HUDEP-2 (cell line): ENCODE measurements around the gene SDK2.

Experiments used
- DNase-seq, 76 experiments: peaks; one replicate each; lab custom pipeline; 2025; ENCODE audit not compliant: unreplicated experiment in 76 of 76; lab: John Stamatoyannopoulos, UW

The SDK2 gene

DNA sequence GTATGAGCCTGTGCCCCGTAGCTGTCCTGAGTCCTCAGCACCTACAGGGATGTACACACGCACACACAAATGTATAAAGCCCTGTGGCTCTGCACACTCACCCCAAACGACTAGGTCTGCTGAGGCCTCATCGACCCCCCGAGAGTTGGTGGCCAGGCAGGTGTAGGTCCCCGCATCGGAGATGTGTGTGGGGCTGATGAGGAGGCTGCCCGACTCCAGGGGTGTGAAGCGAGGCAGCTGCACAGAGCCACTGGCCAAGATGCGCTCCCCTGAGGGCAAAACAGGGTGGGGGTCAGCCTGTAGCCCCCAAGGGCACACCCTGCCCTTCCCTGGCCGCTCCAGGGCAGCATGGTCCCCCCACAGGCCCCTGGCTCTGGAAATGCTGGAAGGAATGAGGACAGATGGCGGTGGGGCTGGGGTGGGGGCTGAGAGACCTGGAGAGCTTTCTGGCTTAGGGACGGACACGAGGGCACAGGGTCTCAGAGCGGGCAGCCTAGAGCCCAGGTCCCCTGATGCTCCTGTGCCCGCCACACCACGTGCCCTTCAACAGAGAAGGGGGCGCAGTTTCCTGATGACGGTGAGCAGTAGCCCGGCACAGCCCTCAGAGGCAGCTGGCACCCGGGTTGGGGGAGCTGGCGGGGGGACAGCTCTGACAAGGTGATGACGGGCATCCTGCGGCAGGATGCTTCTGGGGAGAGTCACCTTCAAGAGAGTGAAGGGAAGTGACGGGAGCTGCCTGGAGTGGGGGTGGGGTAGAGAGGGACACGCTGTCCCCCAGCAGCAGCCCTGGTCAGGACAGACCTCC, 212.6 kb downstream of the SDK2 start:
- no peak for DNase-seq

DNA sequence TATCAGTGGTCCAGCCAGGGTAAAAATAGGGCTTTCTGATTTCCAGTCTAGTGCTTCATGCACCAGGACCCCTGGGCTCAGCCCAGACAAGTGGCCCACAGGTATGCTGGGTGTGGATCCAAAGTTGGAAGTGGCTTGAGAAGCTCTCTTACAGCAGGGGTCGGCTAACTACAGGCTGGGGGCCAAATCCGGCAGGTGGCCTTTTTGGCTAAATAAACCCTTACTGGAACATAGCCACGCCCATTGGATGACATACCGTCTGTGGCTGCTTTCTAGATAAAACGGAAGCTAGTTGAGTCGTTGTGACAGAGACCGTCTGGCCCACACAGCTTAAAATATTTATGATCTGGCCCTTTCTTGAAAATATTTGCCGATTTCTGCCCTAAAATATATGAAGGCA, 213.4 kb downstream of the SDK2 start:
- DNase-seq, result peak in 30 of 76 experiments; percentile 2 to 39 (median 15)

DNA sequence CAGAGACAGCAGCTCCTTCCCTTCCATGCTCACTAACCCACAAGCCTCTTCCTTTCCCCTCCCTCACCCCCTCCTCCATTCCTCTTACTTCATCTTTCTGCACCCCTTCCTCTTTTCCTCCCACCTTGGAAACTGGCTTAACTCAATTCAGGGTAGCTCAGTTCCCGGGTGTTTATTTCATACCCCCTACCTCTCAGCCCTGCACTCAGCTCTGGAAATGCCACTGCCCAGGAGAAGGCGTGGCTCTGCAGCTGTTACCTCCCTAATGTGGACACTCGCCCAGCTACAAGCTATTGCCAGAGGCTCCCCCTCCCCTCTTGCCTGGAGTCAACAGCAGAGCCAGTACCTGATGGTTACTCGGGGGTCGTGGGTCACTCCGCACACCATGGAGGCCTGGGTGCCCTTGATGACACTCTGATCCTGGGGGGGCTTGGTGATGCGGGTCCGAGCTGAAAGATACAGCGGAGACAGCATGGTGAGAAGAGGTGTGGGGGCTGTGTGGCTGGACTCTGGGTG, 214.0 kb downstream of the SDK2 start:
- no peak for DNase-seq

DNA sequence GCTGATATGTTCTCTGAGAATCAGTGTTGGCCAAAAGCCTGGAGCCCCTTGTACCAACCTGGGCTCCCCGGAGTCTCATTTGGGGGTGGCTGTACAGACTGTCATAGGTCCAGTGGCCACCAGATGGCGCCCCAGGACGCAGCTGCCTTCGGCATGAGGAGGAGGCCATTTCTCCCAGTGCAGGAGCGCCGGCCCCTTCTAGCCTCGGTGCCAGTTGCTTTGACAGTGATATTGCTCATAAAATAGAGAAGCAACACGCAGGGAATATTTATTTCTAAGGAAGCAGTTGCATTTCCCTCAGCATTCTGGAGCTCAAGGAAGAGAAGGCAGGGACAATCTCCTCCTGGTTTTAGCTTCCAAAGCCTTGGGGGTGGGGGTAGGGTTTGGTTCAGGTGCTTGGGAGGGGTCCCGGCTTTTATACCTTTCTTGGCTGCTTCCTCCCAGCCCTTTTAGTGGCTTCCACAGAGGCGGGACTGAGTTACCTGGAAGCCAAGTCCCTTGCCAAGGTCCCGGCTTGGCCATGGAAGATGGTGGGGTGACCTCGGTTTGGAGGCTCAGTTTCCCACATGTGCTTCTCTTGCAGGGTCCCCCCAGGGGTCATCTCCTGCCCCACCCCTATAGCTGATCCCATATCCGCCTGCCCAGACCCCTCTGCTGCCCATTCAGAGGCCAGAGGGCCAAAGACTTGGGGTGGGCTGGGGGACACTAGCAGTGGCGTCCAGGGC, 214.6 kb downstream of the SDK2 start:
- peak in 68 of 76 experiments; percentile 10 to 89 (median 65) for DNase-seq

DNA sequence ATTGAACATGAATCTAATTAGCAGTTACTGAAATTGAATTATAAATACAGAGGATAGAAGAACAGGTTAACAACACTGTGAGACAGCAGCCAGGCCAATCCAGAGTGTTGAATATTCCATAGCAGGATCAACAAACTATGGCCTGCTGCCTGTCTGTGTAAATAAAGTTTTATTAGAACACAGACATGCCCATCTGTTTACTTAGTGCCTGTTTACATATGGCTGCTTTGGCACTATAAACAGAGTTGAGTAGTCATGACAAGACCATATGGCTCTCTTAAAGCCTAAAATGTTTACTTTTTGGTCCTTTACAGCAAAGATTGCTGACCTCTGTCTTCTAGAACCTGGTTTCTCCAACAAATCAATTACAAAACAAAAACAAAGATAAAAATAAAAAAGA, 217.0 kb downstream of the SDK2 start:
- no peak for DNase-seq

DNA sequence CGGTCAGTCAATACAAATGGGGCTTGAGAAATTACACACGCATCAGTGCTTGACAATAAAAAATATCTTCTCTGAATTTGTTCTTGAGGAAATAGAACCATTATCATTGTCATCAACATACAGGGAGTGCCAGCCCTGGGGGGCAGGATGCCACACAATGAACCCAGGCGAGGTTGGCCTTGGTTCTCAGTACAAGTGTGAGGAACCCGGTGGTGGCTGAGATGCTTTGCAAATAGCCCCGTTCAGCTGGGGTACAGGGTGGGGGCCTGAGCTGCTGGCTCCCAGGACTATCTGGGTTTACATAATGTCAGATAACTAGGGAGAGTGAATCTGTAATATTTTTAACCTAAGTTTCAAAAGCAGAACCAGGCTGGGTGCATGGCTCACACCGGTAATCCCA, 219.7 kb downstream of the SDK2 start:
- no peak for DNase-seq

DNA sequence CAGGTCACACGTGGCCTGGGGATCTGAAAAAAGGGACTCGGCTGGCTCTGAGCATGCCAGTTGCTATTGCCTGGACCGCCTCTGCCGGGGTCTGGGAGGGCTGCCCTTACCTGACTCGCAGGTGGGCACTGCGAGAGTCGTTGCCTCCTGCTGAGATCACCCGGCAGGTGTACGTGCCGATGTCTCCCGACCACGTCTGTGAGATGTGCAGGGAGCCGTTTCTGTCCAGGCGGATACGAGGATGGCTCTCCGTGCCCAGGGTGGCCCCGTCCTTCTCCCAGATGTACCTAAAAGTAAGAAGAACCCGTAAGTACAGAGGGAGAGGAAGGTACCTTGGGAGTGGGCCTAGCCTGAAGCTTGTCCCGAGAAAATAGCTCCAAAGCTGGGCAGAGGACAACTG, 220.4 kb downstream of the SDK2 start:
- no peak for DNase-seq

DNA sequence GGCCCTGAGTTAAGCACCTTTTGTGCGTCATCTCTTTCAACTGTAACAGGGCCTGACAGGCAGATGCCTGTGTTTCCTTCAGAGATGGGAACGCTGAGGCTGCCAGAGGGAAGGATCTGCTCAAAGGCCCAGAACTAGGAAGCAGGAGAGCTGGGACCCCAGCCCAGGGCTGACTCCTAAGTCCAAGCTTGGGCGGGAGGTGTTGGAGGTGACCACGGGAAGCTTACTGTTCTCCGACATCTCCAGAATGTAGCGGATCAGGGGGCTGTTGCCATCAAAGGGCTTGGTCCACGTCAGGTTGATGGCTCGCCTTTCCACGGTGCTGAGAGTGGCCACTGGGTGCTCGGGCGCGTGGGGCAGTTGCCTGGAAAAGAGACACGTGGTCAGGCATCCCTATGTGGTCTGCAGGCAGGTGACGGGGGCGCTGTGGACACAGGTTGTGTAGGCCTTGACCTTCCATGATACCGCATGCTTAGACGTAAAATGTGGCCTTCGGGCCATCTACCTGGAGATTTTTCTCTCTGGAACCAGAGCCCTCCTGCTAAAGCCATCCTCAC, 221.0 kb downstream of the SDK2 start:
- no peak for DNase-seq

DNA sequence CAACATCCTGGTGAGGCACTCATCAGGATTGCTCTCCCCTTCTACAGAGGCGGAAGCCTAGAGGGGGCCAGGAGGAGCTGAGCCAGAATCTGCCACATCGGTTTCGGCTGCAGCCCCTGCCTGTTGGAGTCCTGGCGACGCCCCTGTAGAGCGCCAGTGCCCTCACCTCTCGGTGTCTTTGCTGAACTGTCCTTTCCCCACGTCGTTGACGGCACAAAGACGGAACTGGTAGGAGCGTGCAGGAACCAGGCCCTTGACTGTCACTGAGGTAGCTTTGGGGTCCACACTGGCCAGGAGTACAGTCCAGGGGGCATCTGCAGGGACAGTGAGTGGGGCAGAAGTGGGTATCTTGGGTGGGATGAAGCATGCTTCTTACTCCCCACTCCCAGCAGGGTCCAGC, 222.1 kb downstream of the SDK2 start:
- DNase-seq, result no peak

DNA sequence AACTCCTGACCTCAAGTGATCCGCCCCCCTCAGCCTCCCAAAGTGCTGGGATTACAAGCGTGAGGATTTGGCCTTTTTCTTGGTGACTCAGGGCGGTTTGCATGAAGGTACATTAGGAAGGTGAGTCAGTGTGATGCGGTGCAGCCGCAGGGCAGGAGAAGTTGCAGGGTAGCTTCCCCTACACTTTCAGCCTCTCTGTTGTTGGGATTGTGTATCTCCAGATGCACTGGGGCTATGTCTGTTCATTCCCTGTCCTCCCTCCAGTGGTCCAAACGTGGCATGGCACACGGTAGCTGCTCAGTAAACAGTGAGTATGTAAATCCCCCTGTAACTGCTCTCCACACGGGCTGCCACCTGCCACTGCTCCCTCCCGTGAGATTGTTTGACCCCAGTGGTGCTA, 223.3 kb downstream of the SDK2 start:
- peak in 2 of 76 experiments; percentile 0 to 16 for DNase-seq

DNA sequence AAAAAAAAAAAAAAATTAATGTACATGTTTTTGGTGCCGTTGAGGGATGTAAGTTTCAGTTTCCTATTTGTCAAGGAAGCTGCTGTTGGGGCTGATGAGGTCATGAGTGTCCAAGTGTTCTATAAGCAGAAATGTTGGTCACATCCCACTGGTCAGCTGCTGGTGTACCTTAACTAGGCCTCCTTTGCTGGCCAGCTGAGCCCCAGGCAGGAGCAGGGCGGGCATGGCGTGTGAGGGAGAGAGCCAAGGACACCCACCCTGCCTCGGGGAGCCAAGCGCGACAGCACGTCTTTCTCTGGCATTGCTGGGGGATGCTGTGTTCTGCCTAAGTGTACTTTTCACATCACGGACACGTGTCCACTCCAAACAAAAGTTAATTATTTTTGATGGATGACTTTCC, 224.4 kb downstream of the SDK2 start:
- no peak for DNase-seq

DNA sequence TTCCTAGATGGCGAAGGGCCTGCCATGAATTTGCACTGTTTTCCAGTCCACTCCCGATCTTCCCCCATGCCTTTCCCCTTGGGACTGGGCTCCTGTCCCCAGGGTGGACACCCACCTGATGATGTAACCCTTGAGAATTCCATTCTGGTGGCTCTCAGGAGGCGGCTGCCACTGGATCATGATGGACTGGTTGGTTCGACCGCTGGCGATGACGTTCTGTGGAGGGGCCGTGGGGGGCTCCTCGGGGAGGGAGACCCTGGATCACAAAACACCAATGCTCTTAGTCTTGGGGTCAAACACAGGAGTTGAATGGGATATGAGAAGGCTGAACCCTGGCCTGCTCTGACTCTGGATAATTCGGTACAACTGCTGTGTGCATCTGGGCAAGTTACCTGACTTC, 225.2 kb downstream of the SDK2 start:
- DNase-seq, result no peak

DNA sequence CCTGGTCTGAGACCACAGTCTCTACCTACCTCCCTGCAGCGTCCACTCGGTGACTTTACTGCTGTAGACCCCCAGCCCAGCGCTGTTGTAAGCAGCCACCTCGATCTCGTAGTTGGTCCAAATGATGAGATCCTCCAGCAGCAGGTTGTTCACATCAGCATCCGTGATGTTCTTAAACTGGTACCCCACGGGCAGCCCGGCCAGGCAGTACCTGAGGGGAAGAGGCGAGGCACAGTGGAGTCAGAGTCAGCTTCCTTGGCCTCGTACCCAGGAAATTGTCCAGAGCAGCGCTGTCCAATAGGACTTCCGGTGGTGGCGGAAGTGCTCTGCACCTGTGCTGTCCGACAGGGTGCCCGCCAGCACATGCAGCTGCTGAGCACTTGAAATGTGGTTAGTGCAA, 228.5 kb downstream of the SDK2 start:
- DNase-seq, result no peak

DNA sequence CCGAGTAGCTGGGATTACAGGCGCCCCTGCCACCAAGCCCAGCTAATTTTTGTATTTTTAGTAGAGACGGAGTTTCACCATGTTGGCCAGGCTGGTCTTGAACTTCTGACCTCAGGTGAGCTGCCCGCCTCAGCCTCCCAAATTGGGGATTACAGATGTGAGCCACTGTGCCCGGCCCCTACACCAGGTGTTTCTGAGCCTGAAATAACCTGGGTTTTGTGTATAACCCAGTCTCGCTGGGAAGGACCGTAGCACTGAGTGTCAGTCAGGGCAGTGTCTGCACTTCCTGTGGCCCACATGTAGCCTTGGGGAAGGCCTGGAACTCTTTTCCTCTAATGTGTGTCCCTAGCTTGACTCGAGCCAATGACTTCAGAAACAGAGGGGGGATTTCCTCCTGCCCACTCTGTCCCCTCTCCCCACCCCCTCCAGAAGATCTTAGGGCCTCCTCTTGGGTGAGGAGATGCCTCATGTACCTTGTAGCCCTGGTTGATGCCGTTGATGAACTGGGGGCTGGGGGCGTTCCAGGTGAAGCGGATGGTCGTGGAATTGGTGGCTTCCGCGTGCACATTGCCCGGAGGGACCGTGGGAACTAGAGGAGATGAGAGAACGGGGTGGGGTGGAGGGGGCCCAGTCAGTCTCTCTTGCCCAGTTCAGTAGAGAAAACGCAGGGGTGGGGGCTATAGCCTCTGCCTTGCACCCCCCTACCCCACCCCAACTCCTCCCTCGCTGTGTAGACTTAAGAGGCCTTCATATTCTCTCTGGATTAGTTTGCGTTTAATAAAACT, 229.9 kb downstream of the SDK2 start:
- DNase-seq, result no peak

DNA sequence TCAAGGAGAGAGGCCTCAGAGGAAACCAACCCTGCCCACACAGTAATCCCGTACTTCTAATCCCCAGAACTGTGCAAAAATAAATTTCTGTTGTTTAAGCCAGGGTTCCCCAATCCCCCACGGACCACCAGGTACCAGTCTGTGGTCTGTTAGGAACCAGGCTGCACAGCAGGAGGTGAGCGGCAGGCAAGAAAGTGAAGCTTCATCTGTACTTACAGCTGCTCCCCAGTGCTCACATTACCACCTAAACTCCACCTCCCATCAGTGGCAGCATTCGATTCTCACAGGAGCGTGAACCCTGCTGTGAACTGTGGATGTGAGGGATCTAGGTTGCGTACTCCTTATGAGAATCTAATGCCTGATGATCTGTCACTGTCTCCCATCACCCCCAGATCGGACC, 231.3 kb downstream of the SDK2 start:
- DNase-seq, result no peak

DNA sequence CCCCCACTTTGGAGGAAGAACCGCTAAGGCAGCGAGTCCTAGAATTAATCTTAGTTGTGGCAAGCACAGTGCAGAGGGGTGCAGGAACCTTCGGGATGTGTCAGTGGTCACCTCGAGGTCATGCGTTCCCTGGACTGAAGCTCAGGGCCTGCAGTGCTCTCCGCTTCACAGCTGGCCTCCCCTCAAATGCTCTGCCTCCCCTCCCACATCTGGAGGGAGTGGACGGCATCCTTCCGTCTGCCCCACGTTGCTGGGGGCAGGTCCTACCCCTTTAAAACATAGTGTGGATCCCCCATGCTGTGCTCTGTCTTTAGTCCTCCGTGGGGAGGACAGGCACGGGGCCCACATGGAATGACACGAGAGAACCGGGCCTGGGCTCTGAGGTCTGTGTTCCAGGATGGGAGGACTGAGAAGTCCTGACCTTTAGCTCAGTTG, 232.9 kb downstream of the SDK2 start:
- no peak for DNase-seq

DNA sequence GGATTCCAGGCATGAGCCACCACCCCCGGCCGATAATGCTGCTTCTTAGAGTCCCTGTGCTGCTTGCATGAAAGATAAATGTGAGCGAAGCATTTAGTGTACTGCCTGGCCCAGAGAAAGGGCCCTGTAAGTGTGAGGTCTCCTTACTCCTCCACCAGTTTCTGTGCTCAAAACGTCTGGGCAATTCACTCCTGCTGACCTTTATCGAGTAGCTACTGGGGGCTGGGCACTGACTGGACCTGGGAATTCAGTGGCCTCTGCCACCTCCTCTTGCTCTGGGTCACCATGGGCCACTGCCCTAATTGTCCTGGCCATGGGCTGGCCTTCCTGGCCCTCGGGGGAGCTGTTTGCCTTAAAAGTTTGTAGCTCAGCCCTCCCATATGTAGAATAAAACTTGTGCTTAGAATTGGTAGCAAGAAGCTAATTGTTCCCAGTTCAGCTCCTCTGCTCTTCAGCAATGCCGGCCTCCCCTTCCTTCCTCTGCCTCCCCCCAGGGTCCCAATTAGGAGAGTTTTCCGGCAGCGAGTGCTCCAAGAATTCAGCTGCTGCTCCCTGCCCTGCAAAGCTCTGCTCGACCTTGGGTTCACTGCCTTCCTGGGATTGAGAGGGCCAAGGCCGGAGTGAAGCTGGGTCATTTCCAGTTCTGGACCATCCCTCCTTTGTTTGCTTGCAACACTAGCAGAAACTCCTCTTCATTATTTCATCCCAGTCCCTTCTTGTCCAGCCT, 233.5 kb downstream of the SDK2 start:
- no peak for DNase-seq

DNA sequence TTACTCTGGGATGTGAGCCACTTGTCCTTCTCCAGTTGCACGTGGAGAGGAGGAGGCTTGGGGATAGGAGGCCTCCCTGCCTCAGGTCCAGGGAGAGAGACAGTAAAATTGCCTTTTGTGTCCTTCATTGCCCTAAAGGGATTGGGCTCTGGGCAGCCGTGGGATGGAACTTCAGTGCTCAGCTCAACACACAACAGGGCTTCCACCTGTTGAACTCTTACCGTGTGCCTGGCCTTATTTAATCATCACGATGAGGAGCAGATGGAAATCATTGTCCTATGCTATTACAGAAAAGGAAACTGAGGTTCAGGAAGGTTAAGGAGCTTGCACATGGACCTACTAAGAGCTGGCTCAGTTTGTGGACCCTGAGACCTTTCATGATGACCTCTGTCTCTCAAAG, 240.0 kb downstream of the SDK2 start:
- no peak for DNase-seq

DNA sequence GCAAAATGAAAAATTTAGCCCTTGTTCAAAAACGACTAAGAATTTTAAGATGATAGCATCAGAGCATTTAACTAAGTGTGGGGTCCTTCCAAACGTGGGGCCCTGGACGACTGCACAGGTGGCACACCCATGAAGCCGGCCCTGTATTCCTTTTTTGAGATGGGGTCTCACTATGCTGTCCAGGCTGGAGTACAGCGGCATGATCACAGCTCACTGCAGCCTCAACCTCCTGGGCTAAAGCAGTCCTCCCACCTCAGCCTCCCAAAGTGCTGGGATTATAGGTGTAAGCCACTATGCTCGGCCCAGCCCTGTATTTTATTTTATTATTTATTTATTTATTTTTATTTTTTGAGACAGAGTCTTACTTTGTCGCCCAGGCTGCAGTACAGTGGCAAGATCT, 241.8 kb downstream of the SDK2 start:
- no peak for DNase-seq

DNA sequence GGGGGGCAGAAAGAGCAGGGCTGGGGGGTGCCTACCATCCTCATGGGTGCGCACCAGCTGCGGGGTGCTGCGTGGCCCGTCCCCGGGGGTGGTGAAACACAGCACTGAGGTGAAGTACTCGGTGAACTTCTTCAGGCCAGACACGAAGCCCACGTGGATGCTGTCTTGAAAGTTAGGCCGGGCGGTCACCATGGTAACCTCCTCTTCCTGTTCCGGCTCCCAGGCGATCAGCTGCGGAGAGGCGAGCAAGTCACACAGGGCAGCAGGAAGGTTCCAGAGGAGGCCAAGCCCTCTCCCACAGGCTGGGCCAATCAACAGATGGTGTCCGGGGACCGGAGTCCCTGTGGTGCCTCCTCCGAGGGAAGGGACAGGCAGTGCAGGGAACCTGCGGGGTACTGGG, 242.3 kb downstream of the SDK2 start:
- DNase-seq, result no peak
